ENCODE data around the gene CCR3.

The CCR3 gene

DNA sequence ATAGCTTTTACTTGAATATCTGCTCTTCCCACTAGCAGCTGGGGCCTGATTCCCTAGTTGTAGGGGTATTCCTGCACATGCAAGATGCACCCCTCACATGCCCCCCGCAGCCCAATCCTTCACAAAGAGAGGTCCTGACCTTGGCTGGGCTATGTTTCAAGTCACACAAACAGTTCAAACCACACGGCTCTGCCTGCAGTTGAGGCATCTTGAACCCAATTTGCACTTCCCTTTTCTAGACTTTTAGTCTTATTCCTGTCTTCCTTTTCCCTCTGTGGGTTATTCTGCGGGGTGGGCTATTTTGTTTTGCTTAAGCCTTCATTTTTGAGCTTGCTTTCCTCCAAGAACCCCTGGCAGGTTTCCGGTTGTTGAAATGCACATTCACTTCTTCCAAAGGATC, 20.9 kb upstream of the CCR3 start:
- no peak for DNase-seq (ENCODE audit: low read depth in 3 of 3)

DNA sequence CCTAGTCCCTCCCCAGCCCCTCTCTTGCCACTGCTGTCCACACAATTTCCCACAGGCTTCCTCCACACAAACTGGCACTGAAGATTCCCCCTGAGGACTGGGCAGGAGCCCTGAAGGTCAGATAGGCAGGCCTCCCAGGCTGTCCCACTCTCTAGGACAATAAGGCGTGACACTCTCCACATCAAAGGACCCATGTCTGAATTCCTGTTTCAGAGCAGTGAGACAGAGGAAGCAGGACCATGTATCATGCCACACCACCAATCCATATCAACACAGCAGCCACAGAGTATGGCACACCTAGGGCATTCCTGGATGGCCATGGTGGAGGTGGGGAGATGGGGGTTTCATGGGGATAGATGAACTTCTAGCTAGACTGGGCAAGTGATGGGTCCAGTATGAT, 20.3 kb upstream of the CCR3 start:
- DNase-seq (ENCODE audit: low read depth in 3 of 3), result no peak

DNA sequence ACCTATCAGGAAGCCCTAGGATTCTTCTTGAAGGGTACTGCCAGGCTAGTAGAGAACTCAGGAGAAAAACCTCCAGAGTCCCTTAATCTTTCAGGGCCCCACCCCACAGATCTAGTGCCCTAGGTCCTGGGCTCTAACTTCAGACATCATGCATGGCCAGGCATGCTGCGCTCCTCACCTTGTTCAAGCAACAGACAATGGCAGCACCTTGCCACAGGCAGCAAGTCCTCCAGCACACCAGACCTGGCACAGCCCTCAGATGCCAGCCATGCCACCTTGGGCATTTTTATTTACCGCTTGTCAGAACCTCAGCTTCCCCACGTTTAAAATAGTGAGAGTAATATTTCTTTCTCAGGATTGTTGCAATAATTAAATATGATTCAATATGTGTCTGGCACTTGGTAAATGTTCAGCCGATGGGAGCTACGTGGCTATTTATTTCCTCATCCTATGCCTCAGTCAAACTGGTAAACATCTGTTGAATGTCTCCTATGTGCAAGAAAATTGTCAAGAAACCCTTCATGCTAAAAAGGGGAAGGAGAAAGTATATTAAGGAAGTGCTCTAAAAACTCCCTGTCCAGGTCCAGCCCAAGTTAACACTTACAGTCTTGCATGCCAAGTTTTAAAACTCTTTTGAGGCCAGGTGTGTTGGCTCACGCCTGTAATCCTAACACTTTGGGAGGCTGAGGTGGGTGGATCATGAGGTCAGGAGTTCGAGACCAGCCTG, 19.7 kb upstream of the CCR3 start:
- no peak for DNase-seq (ENCODE audit: low read depth in 3 of 3)

DNA sequence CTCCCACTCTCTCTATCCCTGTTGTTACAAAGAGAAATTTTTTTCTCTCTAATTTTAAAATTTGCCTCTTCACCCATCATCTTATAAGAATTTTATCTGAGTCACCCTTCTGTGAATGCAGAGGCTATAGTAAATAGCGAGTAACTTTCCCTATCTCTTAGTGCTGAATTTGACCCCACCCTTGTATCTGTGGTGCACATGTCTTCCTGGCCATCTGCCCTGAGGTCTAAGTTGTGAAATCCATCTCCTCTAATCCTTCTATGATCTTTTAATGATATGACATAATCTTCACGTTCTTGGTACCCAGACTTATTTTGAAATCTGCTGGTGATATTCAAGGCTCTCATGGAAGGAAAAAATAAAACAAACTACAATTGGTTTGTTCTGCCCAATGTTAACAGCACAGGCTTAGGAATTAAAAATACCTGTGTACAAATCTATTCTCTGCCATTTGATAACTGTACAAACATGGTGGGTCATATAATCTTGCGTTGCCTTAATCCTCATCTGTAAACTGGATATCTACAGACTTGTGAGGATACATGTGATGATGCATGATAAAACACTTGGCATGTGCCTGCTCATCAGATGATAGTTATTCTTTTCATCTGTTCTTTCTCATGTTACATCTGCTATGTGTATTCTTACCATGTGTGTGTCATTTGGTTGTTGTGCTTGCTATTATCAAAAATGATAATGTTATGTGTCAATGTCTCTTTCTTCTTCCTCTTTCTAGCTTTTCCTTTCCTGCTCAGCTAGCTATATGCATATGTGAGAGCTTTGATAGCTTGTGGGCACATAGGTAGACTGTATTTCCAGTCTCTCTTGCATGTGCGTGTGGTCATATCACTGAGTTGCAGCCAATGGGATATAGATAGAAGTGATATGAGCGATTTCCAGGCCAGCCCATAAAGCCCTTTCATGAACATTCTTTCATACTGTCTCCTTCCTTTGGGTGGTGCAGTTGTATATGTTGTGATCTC, 13.7 kb upstream of the CCR3 start:
- DNase-seq (ENCODE audit: low read depth in 3 of 3), result no peak

DNA sequence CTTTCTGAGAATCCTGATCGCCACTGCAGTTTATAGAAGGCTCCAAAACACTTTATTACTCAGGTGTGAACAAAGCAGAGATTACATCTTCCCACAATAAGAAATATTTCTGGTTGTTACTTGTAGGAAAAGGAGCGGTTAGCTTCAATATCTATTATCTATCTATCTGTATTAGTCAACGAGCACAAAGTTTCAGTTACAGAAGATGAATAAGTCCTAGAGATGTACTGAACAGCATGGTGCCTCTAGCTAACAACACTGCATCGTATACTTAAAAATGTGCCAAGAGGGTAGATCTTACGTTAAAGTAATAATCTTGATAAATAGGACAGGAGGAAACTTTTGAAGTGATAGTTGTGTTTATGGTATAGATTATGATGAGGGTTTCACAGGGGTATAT, 10.9 kb upstream of the CCR3 start:
- DNase-seq (ENCODE audit: low read depth in 3 of 3), result no peak

DNA sequence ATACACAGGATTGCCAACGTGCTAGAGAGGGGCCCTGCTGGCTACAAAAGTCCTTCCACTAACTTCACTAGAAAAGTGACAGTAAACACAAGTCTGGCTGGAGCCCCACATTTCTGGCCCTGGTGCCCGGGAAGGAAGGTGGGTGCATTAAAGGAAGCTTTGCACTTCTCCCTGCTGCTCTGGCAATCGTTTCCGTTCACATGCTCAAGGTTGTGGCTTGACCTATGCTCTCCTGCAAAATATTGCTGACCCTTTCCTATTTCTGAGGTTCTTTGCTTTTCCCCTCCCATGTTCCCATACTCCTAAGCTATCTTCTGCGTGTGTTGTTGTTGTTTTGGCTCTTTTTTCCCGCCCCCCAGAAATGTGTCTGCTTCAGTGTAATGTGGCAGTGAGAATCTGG, 9.1 kb upstream of the CCR3 start:
- no peak for DNase-seq (ENCODE audit: low read depth in 3 of 3)

DNA sequence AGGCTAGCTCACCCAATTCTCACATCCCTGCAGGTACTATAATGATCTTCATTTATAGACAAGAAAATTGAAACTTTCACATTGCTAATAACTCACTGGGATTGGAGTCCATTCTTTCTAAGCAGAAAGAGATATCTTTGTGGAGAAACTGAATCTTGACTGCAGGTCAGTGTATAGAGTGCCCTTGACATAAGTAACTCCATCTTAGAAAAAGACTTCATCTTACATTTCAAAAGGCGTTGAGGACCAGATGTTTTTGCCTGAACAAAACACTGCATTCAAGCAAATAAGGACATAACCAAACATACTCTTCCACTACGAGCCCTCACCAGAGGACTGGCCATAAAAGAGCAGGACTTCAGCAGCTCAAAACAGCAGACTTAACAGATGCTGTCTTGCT, 6.8 kb upstream of the CCR3 start:
- no peak for DNase-seq (ENCODE audit: low read depth in 3 of 3)

DNA sequence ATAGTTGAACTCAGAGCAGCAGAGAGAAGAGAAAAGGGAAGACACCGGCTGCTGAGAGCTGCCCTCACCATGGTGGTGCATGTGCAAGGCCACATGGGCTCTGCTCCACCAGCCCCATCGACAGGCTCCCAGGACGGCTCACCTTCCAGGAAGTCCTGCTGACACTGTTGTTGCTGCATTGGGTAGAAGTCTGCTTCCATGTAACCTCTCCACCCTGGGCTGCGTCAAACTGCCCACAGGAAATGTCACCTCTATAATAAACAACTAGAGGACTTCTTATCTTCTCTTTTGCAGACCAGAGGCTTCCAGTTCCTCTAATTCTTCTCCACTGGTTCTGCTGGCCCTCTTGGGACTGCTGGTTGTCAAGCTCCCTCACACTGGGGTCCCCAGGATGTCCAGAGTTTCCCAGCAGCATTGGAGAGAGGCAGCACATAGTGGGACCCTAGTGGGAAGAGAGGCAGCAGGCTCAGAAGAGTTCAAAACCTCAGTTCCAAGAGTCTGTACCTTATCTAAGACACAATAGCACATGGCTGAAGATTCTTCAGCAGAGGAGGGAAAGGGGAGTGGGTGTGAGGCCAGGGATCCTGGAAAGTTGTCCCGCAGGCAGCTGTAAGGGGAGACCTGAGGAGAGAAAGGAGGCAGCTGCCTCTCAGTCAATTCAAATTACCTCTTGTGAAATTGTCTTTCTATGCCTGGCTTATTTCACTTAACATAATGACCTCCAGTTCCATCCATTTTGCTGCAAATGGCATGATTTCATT, 5.8 kb upstream of the CCR3 start:
- DNase-seq (ENCODE audit: low read depth in 3 of 3), result no peak

DNA sequence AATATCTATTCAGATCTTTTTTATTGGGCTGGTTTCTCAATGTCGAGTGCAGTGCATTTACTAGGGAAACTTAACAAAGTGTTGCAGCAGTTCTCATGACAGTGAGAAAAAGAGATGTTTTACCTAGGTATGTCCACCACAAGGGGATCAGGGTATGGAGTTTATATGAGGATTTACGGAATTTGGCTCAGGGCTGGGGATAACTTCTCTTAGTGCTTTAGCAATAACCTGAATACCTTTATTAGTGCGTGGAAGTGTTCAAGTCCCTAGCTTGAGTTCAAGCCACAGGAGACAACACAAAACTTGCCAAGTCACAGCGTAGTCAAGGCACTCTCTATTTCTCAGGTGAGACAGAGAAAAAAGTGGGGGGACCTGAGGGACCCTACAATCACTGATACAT, 3.9 kb upstream of the CCR3 start:
- no peak for DNase-seq (ENCODE audit: low read depth in 3 of 3)

DNA sequence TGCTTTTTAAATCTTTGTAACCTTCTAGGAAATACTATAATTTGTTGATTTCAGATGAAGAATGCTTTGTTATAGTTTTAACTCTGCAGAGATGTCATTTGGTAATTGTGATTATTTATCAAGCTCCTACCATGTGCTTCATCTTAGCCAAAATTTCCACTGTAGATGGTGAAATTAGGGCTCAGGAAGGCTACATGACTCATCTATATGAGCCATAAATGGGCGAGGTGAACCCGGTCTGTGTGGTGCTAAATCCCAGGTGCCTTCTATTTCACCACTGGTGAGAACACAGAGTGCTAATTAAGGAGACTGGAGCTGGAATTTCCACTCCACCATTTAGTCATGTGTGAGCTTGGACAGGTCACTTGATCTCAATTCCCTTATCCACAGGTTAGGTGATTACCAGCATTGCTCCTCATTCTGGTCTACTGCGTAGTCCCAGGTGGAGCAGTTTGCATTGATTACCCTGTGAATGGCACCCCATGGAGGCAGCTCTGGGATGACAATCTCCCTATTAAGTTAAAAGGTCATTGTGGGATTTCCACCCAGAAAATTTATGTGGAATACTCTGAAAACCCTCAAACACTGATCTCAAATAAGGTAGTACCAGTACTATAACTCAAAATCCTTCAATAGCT, 2.8 kb upstream of the CCR3 start:
- no peak for DNase-seq (ENCODE audit: low read depth in 3 of 3)

DNA sequence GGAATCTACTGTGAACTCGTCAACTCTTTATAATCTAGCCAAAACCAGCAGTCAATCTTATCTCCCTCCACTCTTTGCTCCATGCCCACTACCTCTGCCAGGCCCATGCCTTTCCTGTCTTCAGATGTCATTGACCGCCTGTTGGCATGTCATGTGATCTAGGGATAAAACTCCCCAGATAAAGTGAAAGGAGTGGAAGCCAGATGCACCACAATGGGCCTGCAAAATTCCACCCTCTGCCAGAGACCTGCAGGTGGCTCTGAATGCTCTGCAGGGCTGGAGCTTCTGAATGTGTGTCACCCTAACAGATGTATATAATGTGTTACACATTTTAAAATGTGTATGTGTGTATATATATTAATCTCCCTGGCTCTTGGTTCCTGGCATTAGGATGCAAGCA, 2.3 kb upstream of the CCR3 start:
- no peak for DNase-seq (ENCODE audit: low read depth in 3 of 3)

DNA sequence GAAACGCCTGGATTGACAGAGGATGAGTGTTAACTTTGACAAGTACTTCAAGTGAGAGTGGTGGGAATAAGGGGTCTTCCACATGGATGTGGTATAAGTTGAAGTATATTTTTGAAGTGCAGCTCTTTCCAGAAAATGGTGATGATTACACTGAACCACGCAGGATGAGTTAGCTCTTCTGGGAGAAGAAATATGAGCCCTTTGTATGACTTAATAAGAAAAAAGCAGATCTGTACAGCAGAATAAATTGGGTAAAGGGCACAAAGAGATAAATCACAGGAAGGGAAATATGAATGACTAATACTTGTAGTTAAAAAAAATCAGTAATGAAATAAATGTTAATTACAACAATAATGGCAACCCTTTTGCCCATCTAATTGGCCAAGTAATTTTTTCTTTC, 1.3 kb downstream of the CCR3 start:
- DNase-seq (ENCODE audit: low read depth in 3 of 3), result no peak

DNA sequence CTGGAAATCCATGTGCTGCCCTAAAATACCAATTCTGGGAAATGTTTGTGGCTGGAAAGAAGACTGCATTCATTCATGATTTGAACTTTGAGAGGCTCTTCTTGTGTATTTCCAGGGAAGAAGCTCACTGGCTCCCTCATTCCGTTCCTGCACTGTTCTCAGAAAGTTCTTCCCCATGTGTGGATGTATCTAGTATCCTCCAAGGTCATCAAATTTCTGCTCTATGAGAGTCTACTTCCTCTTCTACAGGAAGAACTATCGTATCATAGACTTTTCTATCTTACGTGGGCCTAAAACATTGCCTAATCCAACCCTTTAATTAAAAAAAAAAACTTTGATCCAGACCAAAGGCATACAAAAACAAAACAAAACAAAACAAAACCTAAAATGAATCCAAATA, 2.9 kb downstream of the CCR3 start:
- no peak for DNase-seq (ENCODE audit: low read depth in 3 of 3)

DNA sequence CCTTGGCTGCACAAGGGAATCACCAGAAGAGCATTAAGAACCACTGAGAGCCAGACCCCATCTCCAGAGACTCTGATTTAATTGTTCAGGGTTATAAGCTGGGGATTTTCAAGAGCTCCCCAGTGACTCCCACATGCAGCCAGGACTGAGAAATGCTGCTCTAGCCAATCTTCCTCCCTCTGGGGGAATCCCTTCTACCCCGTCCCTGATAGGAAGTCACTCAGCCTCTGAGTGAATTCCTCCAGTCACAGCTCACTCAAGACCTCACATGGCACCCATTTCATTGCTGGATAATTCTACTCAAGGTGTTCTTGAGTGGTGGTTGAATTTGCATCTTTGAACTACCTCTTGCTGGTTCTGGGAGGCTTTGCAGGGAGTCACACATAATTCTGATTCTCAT, 10.7 kb downstream of the CCR3 start:
- DNase-seq (ENCODE audit: low read depth in 3 of 3), result no peak

DNA sequence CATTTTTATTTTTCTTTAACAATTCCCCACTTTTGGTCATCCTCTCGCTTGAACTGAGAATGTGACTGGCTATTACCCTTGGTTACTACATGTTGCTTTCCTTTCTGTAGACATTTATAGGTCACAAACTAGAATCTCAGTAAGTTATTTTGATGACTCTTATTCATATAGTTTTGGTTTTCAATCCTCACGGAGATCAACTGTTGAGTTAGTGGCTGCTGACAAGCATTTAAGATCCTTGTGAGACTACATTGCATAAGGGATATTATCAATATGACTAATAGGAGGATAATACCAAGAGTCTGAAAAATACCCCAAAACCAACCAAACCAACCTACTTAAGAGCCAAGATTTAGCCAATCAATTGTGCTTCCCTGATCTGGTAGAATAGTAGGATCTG, 16.3 kb downstream of the CCR3 start:
- no peak for DNase-seq (ENCODE audit: low read depth in 3 of 3)

DNA sequence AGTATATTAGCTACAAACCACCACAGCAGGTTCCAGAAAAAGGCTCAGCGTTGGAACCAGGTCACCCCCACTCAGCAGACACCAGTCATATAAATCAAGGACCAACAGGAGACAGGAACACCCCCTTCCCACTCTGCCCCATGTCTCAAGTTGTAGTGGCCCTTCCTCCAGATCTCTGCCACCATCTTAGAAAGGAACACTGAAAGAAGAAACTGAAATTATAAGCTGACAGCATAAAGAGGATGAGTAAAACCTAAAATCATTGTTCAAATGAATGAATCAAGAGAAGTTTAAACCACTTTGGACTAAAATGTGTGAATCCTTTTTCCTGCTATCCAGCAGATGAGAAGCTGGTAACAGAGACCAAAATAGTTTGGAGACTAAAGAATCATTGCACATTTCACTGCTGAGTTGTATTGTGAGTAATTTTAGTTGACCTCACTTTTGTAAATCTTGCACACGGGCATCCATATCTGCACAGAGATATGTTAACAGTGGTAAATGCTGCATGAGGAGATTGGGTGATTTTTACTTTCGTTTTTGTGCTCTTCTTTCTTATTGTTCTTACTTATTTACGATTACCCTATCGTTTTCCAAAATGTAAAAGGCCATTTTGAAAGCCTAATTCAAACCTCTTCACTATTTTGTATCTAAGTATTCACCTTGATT, 19.8 kb downstream of the CCR3 start:
- DNase-seq (ENCODE audit: low read depth in 3 of 3), result no peak

DNA sequence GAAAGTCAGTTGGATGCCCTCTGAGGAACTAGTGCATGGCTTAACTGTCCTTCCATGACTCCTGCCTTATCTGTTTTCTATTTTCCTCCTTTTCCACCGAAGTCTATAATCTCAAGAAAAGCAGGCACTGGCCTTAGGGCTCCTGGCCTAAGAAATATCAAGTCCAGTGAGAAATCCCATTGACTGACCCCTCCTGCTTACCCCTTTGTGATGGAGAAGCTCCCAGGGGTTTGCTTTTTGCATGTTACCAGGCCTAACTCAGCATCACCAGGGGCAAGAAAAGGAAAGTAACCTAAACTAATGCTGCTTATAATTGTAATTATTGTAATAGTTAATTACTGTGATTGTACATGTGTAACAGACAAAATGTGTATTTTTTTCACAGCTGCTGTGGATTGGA, 21.7 kb downstream of the CCR3 start:
- no peak for DNase-seq (ENCODE audit: low read depth in 3 of 3)

DNA sequence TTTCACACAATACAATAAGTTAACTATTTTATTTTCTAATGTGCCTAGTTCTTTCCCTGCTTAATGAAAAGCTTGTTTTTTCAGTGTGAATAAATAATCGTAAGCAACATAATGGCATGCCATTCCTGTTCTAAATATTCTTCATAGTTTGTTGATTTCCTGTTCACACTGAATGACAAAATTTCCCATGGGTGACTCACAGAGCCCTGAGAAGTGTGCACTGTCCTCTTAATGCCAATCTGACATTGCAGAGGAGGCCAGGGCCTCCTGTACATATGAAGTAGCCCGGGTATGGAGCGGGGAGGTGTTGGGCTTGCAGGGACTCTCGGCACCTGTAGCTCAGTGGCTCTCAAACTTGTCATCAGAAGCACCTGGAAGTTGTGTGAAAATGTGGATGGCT, 24.3 kb downstream of the CCR3 start:
- DNase-seq (ENCODE audit: low read depth in 3 of 3), result no peak

DNA sequence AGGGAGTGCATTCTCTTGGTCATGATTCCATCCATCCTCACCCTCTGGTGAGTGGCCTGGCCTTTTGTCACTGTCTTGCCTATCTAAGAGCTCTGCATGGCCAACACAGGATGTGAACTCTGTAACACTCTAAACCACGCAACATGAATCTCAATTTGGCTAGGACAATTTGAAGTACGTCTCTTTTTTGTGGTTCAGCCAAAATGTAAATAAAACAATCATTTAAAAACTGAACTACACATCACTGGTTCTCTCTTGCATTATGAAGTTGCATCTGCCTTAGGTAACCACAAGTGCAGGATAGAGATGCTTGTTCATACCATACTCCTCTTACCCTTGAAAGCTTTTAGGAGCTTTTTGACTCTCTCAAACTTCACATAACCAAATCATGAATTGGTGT, 27.3 kb downstream of the CCR3 start:
- DNase-seq (ENCODE audit: low read depth in 3 of 3), result no peak

DNA sequence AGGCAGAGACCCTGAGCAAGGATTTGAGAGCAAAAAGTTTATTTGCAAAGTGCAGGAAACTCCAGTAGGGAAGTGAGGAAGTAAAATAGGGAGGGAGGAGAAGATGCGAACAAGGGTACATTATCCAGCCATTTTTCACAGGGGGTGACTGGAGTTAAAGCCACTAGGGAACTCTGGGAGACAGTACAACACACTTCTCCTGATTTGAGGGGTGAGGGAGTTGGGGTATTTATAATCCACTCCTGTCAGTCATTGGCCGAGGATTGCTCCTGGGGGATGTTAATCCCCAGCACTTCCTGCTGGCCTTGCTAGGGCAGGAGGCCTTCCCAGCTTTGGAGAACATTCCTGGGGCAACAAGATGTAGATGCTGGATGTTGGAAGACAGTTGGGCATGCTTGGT, 28.2 kb downstream of the CCR3 start:
- DNase-seq (ENCODE audit: low read depth in 3 of 3), result no peak

DNA sequence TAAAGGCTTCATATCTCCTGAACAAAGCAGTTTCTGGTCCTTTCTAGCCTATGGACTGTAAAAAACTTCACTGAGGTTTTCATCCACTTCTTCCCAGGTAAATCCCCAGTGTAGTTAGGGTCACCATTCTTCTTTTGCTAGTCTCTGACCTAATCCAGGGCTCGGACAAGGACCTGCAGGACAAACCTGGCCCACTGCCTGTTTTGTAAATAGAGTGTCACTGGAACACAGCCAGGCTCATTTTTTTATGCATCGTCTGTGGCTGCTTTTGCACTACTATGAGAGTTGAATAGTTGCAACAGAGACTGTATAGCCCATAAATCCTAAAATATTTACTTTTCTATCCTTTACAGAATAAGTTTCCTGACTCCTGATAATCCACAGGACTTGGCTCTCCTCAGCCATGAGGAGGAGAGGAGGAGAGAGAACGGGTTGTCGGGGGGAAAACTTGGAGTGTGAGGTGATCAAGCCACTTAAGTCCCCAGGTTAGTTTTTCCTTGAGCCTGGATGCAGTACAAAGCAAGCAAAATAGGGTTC, 29.0 kb downstream of the CCR3 start:
- DNase-seq (ENCODE audit: low read depth in 3 of 3), result no peak
